ENCODE results near the gene CLEC16A.

GRCh38 chr16:10947211-10947787, 2.9 kb downstream of the CLEC16A start:
- no peak for TF ChIP-seq POLR2A (IDR thresholded peaks at IDR 0.05; ENCODE audit: low read length)
- TF ChIP-seq GATA1 (IDR thresholded peaks at IDR 0.05; ENCODE audit: low read depth, low read length), result no peak
